Right lobe of liver (tissue), 6 donors: Measurements from ENCODE around the gene IREB2. TPM values are rescaled to one million over a fixed set of nuclear protein-coding genes. Genes with fewer than 3 reads are reported as not detected.

ENCODE experiments used
- ATAC-seq, 4 donors: fragments of 200-7000 bp; cut with Tn5 transposase; one replicate each; pipeline ENCODE4 v1.9.1; 2020; ENCODE audit warnings: mild to moderate bottlenecking in 4 of 4, moderate library complexity in 4 of 4
- DNase-seq, 3 donors: peaks; one replicate each; pipeline ENCODE4 v3.0.0-alpha.2; 2020
- H3K27ac ChIP-seq, 3 donors: fragments of 200-600 bp; one replicate each; pipeline ENCODE4 v1.8.0; 2022
- H3K27me3 ChIP-seq, 2 donors: fragments of 200-600 bp; one replicate each; pipeline ENCODE4 v1.8.0; 2022
- H3K36me3 ChIP-seq, 4 donors: fragments of 200-600 bp; sonication (generic) in 1 of 4; one replicate each; pipeline versions ENCODE4 v1.5.1 to v1.8.0; 2017 to 2022; ENCODE audit warnings: control low read depth in 1 of 4
- H3K4me1 ChIP-seq, 4 donors: fragments of 200-600 bp; sonication (generic) in 1 of 4; one replicate each; pipeline versions ENCODE4 v1.5.1 to v1.8.0; 2017 to 2022; ENCODE audit warnings: control low read depth in 1 of 4
- H3K4me3 ChIP-seq, 3 donors: fragments of 200-600 bp; one replicate each; pipeline ENCODE4 v1.8.0; 2022
- H3K9me3 ChIP-seq, 4 donors: fragments of 200-600 bp; sonication (generic) in 1 of 4; one replicate each; pipeline versions ENCODE4 v1.5.1 to v1.8.0; 2017 to 2022; ENCODE audit warnings: control low read depth in 1 of 4
- CTCF ChIP-seq, 4 donors: fragments of 200-600 bp in 3 of 4; fragments of 450-650 bp in 1 of 4; IDR thresholded peaks; one replicate each; pipeline versions ENCODE4 v1.5.1 to v1.8.0; 2016 to 2022; ENCODE audit warnings: antibody characterized with exemption in 4 of 4, mild to moderate bottlenecking in 2 of 4
- POLR2A ChIP-seq: fragments of 450-650 bp; IDR thresholded peaks from one replicate; pipeline ENCODE4 v1.6.1; 2017; ENCODE audit warnings: antibody characterized with exemption, mild to moderate bottlenecking
- WGBS: methylation state at CpG from one replicate; pipeline ENCODE4 v1.1.6; 2018; ENCODE audit warnings: low coverage, low lambda C conversion rate; ENCODE audit not compliant: insufficient coverage; ENCODE audit errors: missing lambda C conversion rate; 5-methylcytosine and 5-hydroxymethylcytosine counted together
- intact Hi-C, 2 donors: fragments of 100-400 bp; cut with DNase I; formaldehyde crosslinking; loops; one replicate each; pipeline versions ENCODE4 v1.11.2 to v1.14.1; 2022
- total RNA-seq, 6 experiments: library from RNA; depleted of rRNA in 2 of 6; stranded (reverse); fragments of >200 nt in 2 of 6; fragmentation: NEBNext Ultra II Directional in 3 of 6; extraction: Animal tissue kit (Norgen Biotek cat#: 25700) in 3 of 6; gene quantifications; one replicate each; pipeline versions ENCODE4 v1.1.0 to v1.2.4, GENCODE V29; 2016 to 2023
- donor health status: DM: no; HTN: yes; CAD: no.
- donor health status: DM: no; HTN: no; CAD: no.
- donor health status: DM: no; HTN: no; CAD: no.
- donor health status: DM: no; HTN: yes; CAD: no.
- donor health status: DM: no; HTN: yes; CAD: no.

IREB2 gene
- total RNA-seq, 6 experiments from 2014 or later = 17.1 to 36.2 (median 25.6) TPM

GRCh38 chr15:78437107-78437761 is 782 bp upstream of the IREB2 start:
- Histone ChIP-seq H3K9me3 (no peaks in the 10 kb centered on the region), H3K27me3 (no peaks in the 10 kb centered on the region), H3K4me3 (peak overlapping the region; percentile 81 to 92 (median 84)), H3K36me3 (peaks cover 0 to 16% (median 0%) of the 10 kb centered on the region in 4 donors), H3K27ac (peak overlapping the region; percentile 45 to 91 (median 52)), H3K4me1 (peaks cover 0 to 22% (median 4%) of the 10 kb centered on the region in 4 donors)
- intact Hi-C loops = no loop called here
- 15% methylated on average over 10 of the region's 11 CpGs for WGBS
- DNase-seq (no peak), ATAC-seq (no peak)
- TF ChIP-seq CTCF (IDR thresholded peaks at IDR 0.05) = no peak
- no peak for TF ChIP-seq POLR2A

GRCh38 chr15:78438619-78439285 is 736 bp downstream of the IREB2 start:
- TF ChIP-seq POLR2A (no peak), CTCF (IDR thresholded peaks at IDR 0.05) (peak in 2 of 4 donors; percentile 6 to 14)
- intact Hi-C loops = no loop called here
- H3K9me3 ChIP-seq = no peaks in the 10 kb centered on the region
- H3K27me3 ChIP-seq = no peaks in the 10 kb centered on the region
- peaks cover 0 to 22% (median 6%) of the 10 kb centered on the region in 4 donors for H3K36me3 ChIP-seq
- DNase-seq (peak in 1 of 3 donors; percentile 32), ATAC-seq (no peak)
- H3K4me3 ChIP-seq = peak overlapping the region; percentile 81 to 92 (median 84)
- peaks cover 0 to 21% (median 4%) of the 10 kb centered on the region in 4 donors for H3K4me1 ChIP-seq
- H3K27ac ChIP-seq = peak overlapping the region; percentile 82 to 91 (median 87)
- 0% methylated on average over 11 of the region's 23 CpGs for WGBS

- no peak overlapping the region for H3K4me3 ChIP-seq
- no peak for TF ChIP-seq CTCF (IDR thresholded peaks at IDR 0.05)
- TF ChIP-seq POLR2A = no peak
Observed at GRCh38 chr15:78440375-78441373, 2.7 kb downstream of the IREB2 start.

GRCh38 chr15:78444255-78444654 is 6.2 kb downstream of the IREB2 start:
- H3K27me3 ChIP-seq = no peaks in the 10 kb centered on the region
- H3K9me3 ChIP-seq = no peaks in the 10 kb centered on the region
- peaks cover 0 to 26% (median 8%) of the 10 kb centered on the region in 4 donors for H3K36me3 ChIP-seq
- peaks cover 0 to 32% (median 10%) of the 10 kb centered on the region in 4 donors for H3K4me1 ChIP-seq
- WGBS = 83% methylated on average over 1 of the region's 1 CpG
- DNase-seq (no peak), ATAC-seq (no peak)
- H3K4me3 ChIP-seq = no peak overlapping the region
- H3K27ac ChIP-seq = no peak overlapping the region
- intact Hi-C loops = no loop called here
- TF ChIP-seq POLR2A (no peak), CTCF (IDR thresholded peaks at IDR 0.05) (no peak)

More at GRCh38 chr15:78440375-78441373, 2.7 kb downstream of the IREB2 start:
- DNase-seq = no peak
- Histone ChIP-seq H3K27ac (no peak overlapping the region), H3K27me3 (no peaks in the 10 kb centered on the region), H3K4me1 (peaks cover 0 to 21% (median 4%) of the 10 kb centered on the region in 4 donors), H3K9me3 (no peaks in the 10 kb centered on the region), H3K36me3 (peaks cover 0 to 26% (median 6%) of the 10 kb centered on the region in 4 donors)
- intact Hi-C loops = no loop called here
- WGBS = 58% methylated on average over 3 of the region's 3 CpGs
- ATAC-seq = no peak
